H4 (cell line): ENCODE measurements around the gene WDR46. TPM values are rescaled to one million over a fixed set of nuclear protein-coding genes. Genes with fewer than 3 reads are reported as not detected.
A peak's percentile ranks its signal among the peaks of the same experiment; 100 is the strongest.
"Not testable (repeated sequence)": the region's sequence is repeated elsewhere in the genome, so short reads cannot be mapped to it uniquely, and the experiment has no call there.

Source experiments
- DNase-seq: peaks from one replicate; pipeline ENCODE4 v3.0.0-alpha.2; 2015; ENCODE audit warnings: low spot score
- total RNA-seq: library from RNA; depleted of rRNA; stranded (reverse); fragments of >200 nt; shearing (Covaris generic); gene quantifications from 2 replicates; pipeline ENCODE4 v1.2.3, GENCODE V29; 2014

The WDR46 gene
- total RNA-seq, 1 experiment from 2014 or later, result 99.5 TPM

DNA sequence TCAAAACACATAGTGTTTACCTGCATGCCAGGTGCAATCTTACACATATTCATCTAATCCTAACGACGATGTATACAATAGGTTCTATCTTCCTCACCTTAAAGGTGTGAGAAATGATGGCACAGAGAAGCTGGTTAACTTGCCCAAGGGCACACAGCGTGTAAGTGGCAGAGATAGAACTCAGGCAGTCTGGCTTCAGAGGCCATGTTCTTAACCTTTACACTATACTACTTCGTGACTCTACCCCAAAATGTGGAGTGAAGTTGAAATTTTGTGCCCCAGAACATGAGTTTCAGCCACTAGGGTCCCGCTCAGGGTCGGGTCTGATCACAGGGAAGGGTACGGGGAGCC lies 17.9 kb downstream of the WDR46 start:
- DNase-seq, result no peak

DNA sequence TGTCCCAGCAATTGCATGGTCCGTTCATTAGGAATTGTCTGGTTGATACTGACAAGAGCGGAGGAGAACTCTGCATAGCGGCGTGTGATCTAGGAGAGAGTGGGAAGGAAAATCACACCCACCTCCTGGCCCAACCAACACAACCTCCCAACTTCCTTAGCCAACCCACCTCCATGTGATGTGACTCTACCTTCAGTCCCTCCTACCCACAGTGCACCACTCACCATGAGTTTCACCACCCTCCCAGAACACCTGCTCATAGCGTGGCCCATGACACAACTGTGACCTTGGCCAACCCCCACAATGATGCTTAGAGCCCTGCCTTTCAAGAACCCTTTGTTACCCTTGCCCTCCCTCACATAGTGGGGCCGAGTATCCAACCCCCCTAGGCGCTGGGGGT lies 25.0 kb downstream of the WDR46 start:
- no peak for DNase-seq

DNA sequence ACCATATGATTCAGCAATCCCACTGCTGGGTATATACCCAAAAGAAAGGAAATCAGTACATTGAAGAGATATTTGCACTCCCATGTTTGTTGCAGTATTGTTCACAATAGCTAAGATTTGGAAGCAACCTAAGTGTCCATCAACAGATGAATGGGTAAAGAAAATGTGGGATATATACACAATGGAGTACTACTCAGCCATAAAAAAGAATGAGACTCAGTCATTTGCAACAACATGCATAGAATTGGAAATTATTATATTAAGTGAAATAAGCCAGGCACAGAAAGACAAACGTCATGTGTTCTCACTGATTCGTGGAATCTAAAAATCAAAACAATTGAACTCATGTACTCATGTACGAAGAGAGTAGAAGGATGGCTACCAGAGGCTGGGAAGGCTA lies 26.5 kb downstream of the WDR46 start:
- not testable (repeated sequence) for DNase-seq

DNA sequence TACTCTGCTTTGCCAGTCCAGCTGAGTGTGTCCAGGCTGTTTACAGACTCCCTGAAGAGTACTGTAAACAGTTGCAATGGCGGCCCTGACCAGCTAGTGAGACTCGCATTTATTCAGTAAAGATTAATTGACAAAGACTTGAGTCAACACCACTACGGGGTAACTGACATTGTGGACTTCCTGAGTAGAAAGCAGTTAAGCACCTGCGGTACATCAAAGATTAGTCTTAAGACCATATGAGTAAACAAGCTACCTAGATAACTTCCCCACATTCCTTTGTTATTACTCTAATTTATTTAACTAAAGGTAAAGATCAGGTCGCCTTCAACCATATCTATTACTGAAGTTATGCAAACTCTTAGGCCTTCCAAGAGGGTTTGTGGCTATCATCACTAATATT lies 30.0 kb downstream of the WDR46 start:
- DNase-seq, result no peak

GRCh38 chr6:33254591-33254990 lies 34.4 kb downstream of the WDR46 start:
- no peak for DNase-seq

GRCh38 chr6:33252759-33253158 lies 36.3 kb downstream of the WDR46 start:
- DNase-seq, result no peak

DNA sequence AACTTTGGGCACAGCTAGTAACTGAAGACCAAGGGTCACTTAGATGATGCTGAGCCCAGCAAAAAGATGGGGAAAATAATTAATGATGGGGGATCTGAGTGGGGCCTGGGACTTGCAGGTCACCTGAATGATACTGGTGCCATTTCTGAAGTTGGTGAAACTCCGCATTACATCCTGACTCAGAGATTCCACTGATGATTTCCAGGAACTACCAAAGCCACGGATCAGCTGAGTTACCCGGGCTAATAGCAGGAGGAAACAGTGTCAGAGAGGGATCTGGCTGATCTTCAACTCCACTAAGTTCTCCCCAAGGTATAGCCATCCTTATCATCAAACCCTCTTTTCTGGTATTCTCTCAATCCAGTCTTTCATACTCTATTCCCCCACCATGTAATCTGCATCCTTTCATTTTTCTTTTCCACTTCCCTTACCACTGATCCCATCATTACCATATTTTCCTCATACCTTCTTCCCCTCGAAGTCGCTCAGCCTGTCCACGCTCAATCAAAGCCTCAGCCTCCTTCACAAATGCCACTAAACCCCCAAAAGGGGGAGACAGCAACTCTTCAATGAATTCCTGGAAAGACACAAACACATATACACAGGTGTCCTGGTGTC lies 37.5 kb downstream of the WDR46 start:
- DNase-seq, result no peak

DNA sequence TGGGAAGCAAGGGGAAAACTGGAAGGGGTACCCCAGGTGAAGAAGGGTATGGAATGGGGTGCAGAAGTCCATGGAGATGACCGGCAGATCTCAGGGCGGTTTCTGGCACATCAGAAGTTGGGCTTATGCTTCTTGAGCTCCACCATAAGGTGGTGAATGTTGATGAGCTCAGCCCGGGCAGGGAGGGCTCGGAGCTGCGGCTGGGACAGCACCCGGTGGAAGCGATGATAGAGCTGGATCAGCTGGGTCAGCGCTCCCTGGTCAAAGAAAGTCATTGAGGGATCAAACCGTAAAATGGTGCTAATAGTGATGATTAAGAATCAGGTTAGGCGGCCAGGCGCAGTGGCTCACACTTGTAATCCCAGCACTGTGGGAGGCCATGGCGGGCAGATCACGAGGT lies 38.3 kb downstream of the WDR46 start:
- no peak for DNase-seq

- peak; percentile 32 for DNase-seq
These were observed 39.1 kb downstream of the WDR46 start for GRCh38 chr6:33249732-33250630.

DNA sequence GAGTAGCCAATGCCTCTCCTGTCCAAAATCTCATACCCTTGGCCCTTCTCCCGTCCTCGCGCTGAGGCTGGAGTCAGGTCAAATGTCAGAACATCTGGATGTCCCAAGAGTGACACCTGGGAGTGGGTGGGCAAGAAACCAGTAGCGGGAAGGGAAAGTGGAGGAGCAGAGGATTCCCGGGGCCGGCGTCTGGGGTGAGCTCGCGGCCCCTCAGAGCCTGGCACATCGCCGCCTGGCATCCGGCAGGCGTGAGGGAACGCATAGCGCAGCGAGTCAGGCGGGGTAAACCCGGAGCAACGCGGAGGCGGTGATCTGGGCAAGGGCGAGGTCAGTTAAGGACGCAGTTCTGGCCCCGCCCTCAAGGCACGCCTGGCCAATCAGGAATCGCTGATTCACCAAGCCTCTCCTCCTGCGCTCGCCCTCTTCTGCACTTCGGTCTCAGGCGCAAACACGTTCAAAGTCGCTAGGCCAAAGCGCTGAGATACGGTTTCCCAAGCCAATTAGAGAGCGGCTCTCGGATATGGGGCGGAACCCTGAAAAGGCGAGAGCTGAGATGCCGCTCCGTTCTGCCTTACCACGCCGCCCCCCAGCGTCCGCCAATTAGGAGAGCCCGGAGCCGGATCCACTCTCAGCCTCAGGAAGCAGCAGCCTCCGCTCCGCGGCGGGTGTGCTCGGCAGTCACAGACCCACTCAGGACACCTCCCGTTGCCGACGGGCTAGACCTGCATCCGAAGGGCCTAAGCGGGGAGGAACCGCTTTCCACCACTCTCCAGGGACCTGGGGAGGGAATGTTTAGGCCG lies 39.9 kb downstream of the WDR46 start:
- DNase-seq, result peak; percentile 99

GRCh38 chr6:33248643-33248931 lies 40.5 kb downstream of the WDR46 start:
- peak; percentile 46 for DNase-seq

- peak; percentile 82 for DNase-seq
These were observed 40.9 kb downstream of the WDR46 start for GRCh38 chr6:33247977-33248642.

DNA sequence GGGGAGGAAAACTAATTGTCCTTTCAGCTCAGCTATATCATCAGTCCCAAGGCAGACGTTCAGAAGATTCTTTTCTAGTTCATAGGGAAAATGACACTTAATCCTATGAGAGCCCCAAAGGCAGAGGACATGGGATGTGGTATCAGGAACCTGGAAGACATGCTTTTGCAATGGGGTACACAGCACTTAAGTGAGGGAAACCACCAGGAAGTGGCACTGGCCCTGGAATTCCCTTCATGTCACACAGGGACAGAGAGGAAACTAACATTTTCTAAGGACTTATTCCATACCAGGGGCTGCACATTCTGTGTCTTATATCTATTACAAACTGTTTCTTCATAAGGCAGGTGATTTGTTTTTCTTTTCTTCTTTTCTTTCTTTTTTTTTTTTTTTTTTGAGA lies 45.6 kb downstream of the WDR46 start:
- no peak for DNase-seq

DNA sequence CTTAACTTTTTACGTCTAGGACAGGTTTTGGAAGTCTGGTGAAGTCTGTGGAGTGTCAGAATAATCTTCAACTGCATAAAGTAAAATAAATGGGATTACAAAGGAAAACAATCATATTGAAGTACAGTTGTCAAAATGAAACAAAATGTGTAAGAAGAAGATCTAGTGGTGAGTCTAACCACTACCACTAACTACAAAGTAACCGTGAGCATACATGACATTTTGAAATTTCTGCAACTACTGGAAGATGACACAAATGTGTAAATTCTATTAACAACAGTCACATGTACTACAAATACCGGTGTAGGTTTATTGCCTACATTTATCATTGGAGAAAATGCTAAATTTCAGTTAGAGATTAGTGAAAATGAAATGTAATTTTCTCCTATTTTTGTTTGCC lies 47.1 kb downstream of the WDR46 start:
- no peak for DNase-seq

- DNase-seq, result no peak
These were observed 51.3 kb downstream of the WDR46 start for GRCh38 chr6:33237741-33238140.

- no peak for DNase-seq
These were observed 52.2 kb downstream of the WDR46 start for GRCh38 chr6:33236852-33237251.

- no peak for DNase-seq
These were observed 52.7 kb downstream of the WDR46 start for GRCh38 chr6:33236328-33236727.

DNA sequence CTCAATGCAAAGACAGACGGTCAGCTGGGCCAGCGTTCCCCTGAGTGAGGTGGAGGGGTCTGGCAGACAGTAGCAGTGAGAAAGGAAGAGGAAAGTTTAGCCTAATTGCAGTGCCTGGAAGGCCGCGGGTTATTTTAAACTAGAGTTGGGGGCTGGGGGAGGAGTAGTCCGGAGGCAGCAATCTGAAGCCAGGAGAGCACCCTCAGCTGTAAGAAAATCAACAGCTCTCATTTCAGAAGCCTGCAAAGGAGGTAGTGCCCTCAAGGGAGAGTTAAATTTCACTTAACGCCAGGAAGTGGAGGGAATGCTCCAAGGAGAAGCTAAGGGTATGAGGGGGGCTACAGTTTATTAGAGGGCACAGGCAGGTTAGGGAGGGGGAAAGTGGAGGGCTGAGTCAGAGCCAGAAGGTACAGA lies 53.8 kb downstream of the WDR46 start:
- DNase-seq, result no peak
